Fibroblast of skin of right quadriceps (primary cell): ENCODE measurements around the gene MRAS.

ENCODE experiments used
- DNase-seq: peaks from one replicate; pipeline ENCODE4 v3.0.0-alpha.2; 2013

MRAS gene

GRCh38 chr3:138344754-138345153 is 3.6 kb upstream of the MRAS start:
- no peak for DNase-seq

- DNase-seq, result peak; percentile 20
Measured at GRCh38 chr3:138348754-138349739, 668 bp downstream of the MRAS start.

- peak; percentile 20 for DNase-seq
Measured at GRCh38 chr3:138349926-138350665, 1.7 kb downstream of the MRAS start.

GRCh38 chr3:138351151-138351550 is 2.8 kb downstream of the MRAS start:
- DNase-seq, result no peak

- no peak for DNase-seq
Measured at GRCh38 chr3:138351916-138352550, 3.7 kb downstream of the MRAS start.

- no peak for DNase-seq
Measured at GRCh38 chr3:138354376-138354775, 6.0 kb downstream of the MRAS start.

- DNase-seq, result no peak
Measured at GRCh38 chr3:138355071-138355470, 6.7 kb downstream of the MRAS start.

GRCh38 chr3:138356730-138357405 is 8.5 kb downstream of the MRAS start:
- no peak for DNase-seq

- DNase-seq, result no peak
Measured at GRCh38 chr3:138359148-138359918, 11.0 kb downstream of the MRAS start.

GRCh38 chr3:138359919-138360868 is 11.8 kb downstream of the MRAS start:
- no peak for DNase-seq

GRCh38 chr3:138360869-138361525 is 12.6 kb downstream of the MRAS start:
- DNase-seq, result no peak

- DNase-seq, result no peak
Measured at GRCh38 chr3:138361561-138361971, 13.2 kb downstream of the MRAS start.

- no peak for DNase-seq
Measured at GRCh38 chr3:138362538-138362937, 14.2 kb downstream of the MRAS start.

GRCh38 chr3:138363322-138363721 is 14.9 kb downstream of the MRAS start:
- no peak for DNase-seq

- DNase-seq, result no peak
Measured at GRCh38 chr3:138364356-138365252, 16.2 kb downstream of the MRAS start.

GRCh38 chr3:138365253-138365555 is 16.8 kb downstream of the MRAS start:
- no peak for DNase-seq

- no peak for DNase-seq
Measured at GRCh38 chr3:138366006-138366759, 17.8 kb downstream of the MRAS start.

GRCh38 chr3:138367326-138367850 is 19.0 kb downstream of the MRAS start:
- DNase-seq, result no peak
